LNCAP (cell line): ENCODE measurements around the gene AKR1C2.

ENCODE experiments used
- CTCF ChIP-seq: fragments of 450-650 bp; IDR thresholded peaks from 2 replicates; pipeline ENCODE4 v1.5.1; 2017; ENCODE audit warnings: mild to moderate bottlenecking

Gene AKR1C2

GRCh38 chr10:4947039-4947634 lies 56.5 kb downstream of the AKR1C2 start:
- TF ChIP-seq CTCF, result no peak

DNA sequence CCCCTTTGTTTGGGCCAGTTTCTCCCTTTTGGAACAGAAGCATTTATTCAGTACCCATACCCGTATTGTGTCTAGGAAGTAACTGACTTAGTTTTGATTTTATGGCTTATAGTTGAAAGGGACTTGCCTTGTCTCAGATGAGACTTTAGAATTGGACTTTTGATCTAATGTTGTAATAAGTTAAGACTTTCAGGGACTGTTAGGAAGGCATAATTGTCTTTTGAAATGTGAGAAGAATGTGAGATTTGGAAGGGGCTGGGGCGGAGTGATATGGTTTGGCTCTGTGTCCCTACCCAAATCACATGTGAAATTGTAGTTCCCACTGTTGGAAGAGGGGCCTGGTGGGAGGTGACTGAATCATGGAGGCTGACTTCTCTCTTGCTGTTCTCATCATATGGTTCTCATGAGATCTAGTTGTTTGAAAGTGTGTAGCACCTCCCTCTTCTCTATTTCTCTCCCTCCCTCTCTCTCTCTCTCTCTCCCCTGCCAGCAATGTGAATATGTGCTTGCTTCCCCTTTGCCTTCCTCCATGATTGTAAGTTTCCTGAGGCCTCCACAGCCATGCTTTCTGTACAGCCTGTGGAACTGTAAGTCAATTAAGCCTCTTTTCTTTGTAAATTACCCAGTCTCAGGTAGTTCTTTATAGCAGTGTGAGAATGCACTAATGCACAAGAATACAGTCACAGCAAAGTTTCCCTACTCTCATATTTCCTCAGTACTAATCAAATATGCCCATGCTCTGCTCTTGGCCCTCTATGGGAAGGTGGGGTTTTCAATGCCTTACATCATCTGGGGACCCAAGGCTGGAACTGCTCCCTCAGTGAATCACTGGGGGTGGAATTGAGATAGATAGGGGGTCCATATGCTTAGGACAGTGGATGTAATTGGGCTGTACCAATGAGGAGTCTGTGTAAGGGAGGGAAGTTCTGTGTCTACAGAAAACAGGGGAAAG lies 57.6 kb downstream of the AKR1C2 start:
- no peak for TF ChIP-seq CTCF

DNA sequence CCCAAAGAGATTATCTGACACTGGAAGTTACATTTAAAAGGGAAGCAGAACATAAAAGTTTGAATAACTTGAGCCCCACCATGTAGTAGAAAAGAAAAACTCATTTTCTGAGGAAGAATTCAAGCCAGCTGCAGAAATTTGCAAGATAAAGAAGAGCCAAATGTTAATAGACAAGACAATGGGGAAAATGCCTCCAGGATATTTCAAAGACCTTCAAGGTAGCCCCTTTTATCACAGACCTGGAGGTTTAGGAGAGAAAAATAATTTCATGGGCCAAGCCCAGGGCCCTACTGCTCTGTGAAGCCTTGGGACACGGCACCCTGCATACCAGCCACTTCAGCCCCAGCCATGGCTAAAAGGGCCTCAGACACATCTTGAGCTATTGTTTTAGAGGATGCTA lies 58.8 kb downstream of the AKR1C2 start:
- TF ChIP-seq CTCF, result no peak

DNA sequence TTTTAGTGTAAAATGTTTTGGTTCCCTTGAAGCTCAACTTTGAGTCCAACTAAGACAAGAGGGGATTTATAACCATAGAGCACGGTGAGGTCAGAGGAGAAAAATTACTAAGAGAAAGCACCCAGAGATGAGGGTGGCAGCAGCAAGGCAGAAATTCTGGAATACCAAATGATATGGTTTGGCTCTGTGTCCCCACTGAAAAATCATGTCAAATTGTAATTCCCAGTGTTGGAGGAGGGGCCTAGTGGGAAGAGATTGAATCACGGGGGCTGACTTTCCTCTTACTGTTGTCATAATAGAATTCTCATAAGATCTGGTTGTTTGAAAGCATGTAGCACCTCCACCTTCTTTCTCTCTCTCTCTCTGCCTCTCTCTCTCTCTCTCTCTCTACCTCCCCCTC lies 59.8 kb downstream of the AKR1C2 start:
- no peak for TF ChIP-seq CTCF

- no peak for TF ChIP-seq CTCF
Measured at GRCh38 chr10:4941540-4942330, 61.9 kb downstream of the AKR1C2 start.

- TF ChIP-seq CTCF, result no peak
Measured at GRCh38 chr10:4939224-4940072, 64.2 kb downstream of the AKR1C2 start.
